Neural cell (in vitro differentiated cells): ENCODE results near the gene RARS1.

ENCODE experiments used
- EZH2 ChIP-seq: fragments of 200-600, 300-800 bp; shearing (Covaris generic), sonication (generic); IDR thresholded peaks from 2 replicates; pipeline ENCODE4 v1.6.1; 2014; ENCODE audit warnings: antibody characterized with exemption, low read length, borderline replicate concordance, mild to moderate bottlenecking; ENCODE audit not compliant: insufficient read depth, poor library complexity, severe bottlenecking
- POLR2AphosphoS5 ChIP-seq: IDR thresholded peaks from 2 replicates; pipeline ENCODE4 v1.6.1; 2012
- TAF1 ChIP-seq: IDR thresholded peaks from 2 replicates; pipeline ENCODE4 v1.6.1; 2012; ENCODE audit warnings: low read depth
- TF ChIP-seq, protein P1 (sequence below): fragments of 450-650 bp; IDR thresholded peaks from 2 replicates; pipeline ENCODE4 v1.5.1; 2014; ENCODE audit warnings: antibody characterized with exemption, mild to moderate bottlenecking, moderate library complexity; ENCODE audit not compliant: poor library complexity, severe bottlenecking

DNA sequence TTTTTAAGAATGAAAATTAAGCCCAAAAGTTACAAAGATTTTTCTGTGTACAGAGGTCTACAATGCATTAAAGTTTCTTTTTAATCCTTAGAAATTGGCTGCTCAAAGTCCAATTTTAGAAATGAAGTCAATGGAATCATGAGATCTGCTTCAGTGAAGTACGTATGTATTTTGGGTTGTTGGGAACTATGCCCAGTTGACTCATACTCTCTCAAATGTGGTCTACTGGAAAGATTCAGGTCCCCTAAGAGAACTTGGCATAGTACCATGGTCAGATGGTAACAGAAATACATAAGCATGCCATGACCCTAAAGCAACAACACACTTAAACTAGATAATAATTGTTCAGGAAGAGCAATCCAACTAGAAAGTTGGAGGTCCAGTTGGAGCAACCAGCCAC is 65.9 kb downstream of the RARS1 start:
- TF ChIP-seq TAF1 (no peak), EZH2 (no peak), POLR2AphosphoS5 (no peak)
- TF ChIP-seq, protein P1, sequence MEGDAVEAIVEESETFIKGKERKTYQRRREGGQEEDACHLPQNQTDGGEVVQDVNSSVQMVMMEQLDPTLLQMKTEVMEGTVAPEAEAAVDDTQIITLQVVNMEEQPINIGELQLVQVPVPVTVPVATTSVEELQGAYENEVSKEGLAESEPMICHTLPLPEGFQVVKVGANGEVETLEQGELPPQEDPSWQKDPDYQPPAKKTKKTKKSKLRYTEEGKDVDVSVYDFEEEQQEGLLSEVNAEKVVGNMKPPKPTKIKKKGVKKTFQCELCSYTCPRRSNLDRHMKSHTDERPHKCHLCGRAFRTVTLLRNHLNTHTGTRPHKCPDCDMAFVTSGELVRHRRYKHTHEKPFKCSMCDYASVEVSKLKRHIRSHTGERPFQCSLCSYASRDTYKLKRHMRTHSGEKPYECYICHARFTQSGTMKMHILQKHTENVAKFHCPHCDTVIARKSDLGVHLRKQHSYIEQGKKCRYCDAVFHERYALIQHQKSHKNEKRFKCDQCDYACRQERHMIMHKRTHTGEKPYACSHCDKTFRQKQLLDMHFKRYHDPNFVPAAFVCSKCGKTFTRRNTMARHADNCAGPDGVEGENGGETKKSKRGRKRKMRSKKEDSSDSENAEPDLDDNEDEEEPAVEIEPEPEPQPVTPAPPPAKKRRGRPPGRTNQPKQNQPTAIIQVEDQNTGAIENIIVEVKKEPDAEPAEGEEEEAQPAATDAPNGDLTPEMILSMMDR, result no peak
